ENCODE data around the gene LRRC4C.

The LRRC4C gene

DNA sequence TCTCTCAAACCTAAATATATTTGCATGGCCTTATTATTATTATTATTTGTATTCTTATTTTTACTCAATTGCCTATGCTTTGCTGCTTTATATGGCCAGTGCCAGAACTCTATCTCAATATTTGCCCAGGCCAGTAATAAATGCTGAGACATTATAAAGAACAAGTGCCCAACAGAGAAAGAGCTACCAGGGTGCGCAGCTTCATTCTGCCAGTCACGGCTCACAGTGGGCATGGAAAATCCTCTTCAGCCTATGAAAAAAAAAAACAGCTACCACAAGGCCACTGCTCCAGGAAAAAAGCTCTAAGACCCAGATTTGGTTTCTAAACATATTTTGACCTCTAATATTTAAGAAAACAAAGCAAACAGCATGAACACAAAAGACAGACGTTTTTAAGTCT, 1223.6 kb downstream of the LRRC4C start:
- Histone ChIP-seq H3K27me3 (no peaks in the 10 kb centered on the region), H3K4me3 (no peak overlapping the region), H3K9me3 (no peaks in the 10 kb centered on the region), H3K27ac (no peak overlapping the region), H3K4me1 (no peaks in the 10 kb centered on the region), H3K36me3 (no peaks in the 10 kb centered on the region)
- TF ChIP-seq, protein P1, sequence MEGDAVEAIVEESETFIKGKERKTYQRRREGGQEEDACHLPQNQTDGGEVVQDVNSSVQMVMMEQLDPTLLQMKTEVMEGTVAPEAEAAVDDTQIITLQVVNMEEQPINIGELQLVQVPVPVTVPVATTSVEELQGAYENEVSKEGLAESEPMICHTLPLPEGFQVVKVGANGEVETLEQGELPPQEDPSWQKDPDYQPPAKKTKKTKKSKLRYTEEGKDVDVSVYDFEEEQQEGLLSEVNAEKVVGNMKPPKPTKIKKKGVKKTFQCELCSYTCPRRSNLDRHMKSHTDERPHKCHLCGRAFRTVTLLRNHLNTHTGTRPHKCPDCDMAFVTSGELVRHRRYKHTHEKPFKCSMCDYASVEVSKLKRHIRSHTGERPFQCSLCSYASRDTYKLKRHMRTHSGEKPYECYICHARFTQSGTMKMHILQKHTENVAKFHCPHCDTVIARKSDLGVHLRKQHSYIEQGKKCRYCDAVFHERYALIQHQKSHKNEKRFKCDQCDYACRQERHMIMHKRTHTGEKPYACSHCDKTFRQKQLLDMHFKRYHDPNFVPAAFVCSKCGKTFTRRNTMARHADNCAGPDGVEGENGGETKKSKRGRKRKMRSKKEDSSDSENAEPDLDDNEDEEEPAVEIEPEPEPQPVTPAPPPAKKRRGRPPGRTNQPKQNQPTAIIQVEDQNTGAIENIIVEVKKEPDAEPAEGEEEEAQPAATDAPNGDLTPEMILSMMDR (IDR thresholded peaks at IDR 0.05): no peak
- no peak for DNase-seq
- intact Hi-C loops (cut with DNase I; ENCODE audit: low total_unique reads): no loop called here

DNA sequence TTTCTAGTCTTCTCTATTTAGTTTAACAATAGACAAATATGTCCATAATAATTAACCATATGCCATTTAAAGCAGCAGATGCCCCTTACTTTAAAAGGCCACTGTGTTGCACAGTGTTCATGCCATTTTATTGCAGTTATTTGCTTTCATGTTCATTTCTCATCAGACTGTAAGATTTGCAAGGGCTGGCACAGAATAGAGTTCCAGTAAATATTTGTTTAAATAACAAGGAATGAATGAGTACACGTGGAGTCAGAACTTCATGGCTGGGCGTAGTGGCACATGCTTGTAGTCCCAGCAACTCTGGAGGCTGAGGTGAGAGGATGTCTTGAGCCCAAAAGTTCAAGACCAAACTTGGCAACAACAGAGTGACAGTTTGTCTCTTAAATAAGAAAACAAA, 1228.6 kb downstream of the LRRC4C start:
- Histone ChIP-seq H3K4me3 (no peak overlapping the region), H3K4me1 (no peaks in the 10 kb centered on the region), H3K36me3 (no peaks in the 10 kb centered on the region), H3K27me3 (no peaks in the 10 kb centered on the region), H3K9me3 (no peaks in the 10 kb centered on the region), H3K27ac (no peak overlapping the region)
- no peak for DNase-seq
- TF ChIP-seq, protein P1 (IDR thresholded peaks at IDR 0.05): no peak
- intact Hi-C loops (cut with DNase I; ENCODE audit: low total_unique reads): no loop called here

DNA sequence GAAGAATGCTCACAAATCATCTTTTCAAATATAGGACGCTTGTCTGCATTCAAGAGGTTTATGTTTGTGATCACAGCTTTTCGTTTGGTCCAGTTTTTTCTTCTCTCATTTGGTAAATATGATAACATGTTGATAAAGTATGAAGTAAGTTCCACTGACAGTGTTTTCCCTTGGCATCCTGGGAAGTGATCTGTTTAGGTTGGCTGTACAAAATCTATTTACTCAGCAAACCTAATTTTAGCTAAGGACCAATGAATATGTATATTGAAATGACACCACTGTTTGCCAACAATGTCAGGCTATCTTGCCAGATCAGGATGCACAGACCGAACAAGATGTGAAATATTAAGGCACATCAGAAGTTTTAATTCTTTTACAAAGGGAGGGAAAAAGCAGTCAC, 1230.8 kb downstream of the LRRC4C start:
- Histone ChIP-seq H3K4me3 (no peak overlapping the region), H3K27ac (no peak overlapping the region), H3K27me3 (no peaks in the 10 kb centered on the region), H3K4me1 (no peaks in the 10 kb centered on the region), H3K9me3 (no peaks in the 10 kb centered on the region), H3K36me3 (no peaks in the 10 kb centered on the region)
- TF ChIP-seq, protein P1 (IDR thresholded peaks at IDR 0.05): no peak
- intact Hi-C loops (cut with DNase I; ENCODE audit: low total_unique reads): no loop called here
- no peak for DNase-seq

DNA sequence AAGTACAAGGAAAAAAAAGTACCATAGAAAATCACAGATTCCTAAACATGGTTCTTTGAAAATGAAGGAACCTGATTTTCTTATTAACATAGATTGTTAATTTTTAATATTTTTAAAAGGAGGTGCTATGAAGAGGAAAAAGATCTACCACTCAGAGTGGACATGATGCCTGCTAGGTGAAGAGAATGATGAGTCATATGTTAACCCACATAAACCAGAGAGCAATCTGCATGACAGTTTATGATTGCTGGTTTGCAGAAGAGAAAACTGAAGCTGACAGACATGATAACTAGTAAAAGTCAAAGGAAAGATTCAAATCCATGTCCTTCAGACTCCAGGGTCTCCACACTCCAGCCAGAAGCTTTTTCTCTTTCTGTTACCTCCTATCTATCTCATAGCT, 1231.7 kb downstream of the LRRC4C start:
- H3K27me3 ChIP-seq: no peaks in the 10 kb centered on the region
- no peak overlapping the region for H3K27ac ChIP-seq
- TF ChIP-seq, protein P1 (IDR thresholded peaks at IDR 0.05): no peak
- H3K9me3 ChIP-seq: no peaks in the 10 kb centered on the region
- no peak overlapping the region for H3K4me3 ChIP-seq
- intact Hi-C loops (cut with DNase I; ENCODE audit: low total_unique reads): no loop called here
- no peak for DNase-seq
- H3K36me3 ChIP-seq: no peaks in the 10 kb centered on the region
- no peaks in the 10 kb centered on the region for H3K4me1 ChIP-seq

DNA sequence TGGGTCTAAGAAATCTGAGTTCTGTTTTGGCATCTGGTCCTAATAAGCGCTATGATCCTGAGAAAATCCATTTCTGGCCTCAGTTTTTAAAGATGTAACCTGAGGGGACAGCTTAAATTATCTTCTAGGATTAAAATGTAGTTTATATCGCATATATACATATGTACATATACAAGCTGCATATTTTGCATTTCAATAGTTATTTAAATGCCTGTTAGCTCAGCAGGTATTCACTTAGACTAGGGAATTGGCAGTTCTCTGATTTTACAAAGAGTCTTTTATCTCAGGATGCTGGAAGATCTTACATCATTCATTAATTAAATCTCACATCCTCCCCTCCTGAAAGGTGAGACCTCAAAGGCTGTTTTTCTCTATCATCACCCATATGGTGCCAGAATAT, 1232.8 kb downstream of the LRRC4C start:
- H3K27ac ChIP-seq: no peak overlapping the region
- no peaks in the 10 kb centered on the region for H3K36me3 ChIP-seq
- DNase-seq: no peak
- no peaks in the 10 kb centered on the region for H3K4me1 ChIP-seq
- TF ChIP-seq, protein P1 (IDR thresholded peaks at IDR 0.05): no peak
- H3K27me3 ChIP-seq: no peaks in the 10 kb centered on the region
- H3K9me3 ChIP-seq: no peaks in the 10 kb centered on the region
- H3K4me3 ChIP-seq: no peak overlapping the region
- intact Hi-C loops (cut with DNase I; ENCODE audit: low total_unique reads): no loop called here

DNA sequence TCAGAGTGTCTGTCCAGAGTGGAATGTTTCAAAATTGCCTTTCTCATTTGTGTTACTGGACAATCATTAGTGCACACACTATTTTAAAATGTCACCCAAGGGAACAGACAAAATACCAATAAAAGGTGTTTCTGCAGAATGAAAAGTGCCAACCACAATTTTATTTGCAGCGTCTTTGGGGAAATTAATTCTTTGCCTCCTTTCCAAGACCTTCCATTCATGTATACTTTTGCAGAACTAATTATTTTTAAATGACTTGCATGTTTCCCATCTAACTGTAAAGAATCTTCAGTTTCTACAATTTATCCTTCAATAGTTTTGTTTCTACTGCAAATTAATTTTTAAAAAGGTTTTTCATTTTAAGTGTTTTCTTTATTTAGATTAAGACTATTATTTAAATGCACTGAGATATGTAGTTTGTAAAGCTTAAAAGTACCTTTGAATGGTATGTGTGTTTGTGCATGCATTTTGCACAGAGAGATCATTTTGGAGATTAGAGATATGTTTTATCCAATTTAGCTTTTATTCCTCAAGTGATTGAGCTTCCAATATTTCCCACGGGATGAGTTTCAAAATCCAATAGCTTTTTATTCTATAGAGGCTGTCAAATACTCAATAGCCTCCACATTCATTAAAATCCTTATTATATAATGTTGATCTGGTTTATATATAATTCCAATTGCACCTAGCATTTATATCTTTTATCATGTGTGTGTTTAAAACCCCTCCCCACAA, 1235.7 kb downstream of the LRRC4C start:
- no peaks in the 10 kb centered on the region for H3K4me1 ChIP-seq
- H3K27me3 ChIP-seq: no peaks in the 10 kb centered on the region
- no peaks in the 10 kb centered on the region for H3K36me3 ChIP-seq
- intact Hi-C loops (cut with DNase I; ENCODE audit: low total_unique reads): no loop called here
- H3K4me3 ChIP-seq: no peak overlapping the region
- TF ChIP-seq, protein P1 (IDR thresholded peaks at IDR 0.05): no peak
- no peaks in the 10 kb centered on the region for H3K9me3 ChIP-seq
- no peak for DNase-seq
- H3K27ac ChIP-seq: no peak overlapping the region

Data from tibial artery (tissue), 4 donors.